ENCODE data around the gene FOXO1.

Gene FOXO1

DNA sequence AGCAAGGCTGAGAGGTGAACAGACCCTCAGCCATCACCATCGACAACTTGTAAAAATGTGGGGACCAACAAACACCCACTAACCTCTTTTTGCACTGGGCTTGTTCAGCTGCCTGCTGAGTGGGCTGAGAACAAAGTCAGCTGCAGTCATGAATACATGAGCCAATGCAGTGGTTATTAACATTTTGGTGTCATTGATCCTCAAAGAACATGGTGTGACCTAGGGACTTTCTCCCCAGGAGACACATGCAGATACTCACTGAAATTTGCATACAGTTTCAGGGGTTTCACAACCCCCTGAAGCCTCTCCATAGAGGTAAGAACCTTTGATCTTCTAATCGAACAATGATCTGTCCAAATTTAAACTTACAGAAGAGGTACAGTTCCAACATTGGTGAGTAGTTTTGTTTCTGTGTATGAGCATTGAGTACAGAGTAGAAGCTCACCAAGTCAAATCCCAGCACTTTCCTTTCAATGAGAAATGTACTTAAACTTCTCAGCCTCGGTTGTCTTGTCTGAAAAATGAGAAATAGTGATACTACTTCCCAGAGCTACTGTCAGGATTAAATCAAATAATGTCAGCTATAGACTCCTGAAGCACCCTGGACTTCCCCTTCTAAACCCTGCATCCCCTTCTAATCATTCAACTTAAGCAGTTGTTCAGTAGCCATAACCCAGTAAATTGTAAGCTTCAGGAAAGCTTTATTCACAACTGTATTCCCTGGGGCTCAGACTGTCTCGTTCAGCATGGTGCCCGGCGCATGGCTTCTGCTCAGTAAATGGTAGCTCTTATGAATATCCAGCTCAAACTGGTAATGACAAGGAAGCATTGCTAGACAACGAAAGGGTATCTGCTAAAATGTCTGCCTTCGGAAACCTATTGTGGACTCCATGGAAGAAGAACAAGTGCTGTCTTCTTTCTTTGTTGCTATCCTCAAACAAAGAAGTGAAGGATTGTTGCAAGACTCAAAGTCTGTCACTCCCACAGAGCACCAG is 148.7 kb downstream of the FOXO1 start:
- Histone ChIP-seq H3K9me3 (ENCODE audit: insufficient read depth, low read length) (no peaks in the 10 kb centered on the region), H3K9ac (ENCODE audit: insufficient read length, low read depth) (no peak overlapping the region), H3K4me1 (ENCODE audit: insufficient read depth, insufficient read length) (no peaks in the 10 kb centered on the region), H3K36me3 (ENCODE audit: insufficient read depth, insufficient read length, low read length) (no peaks in the 10 kb centered on the region), H3K27me3 (ENCODE audit: insufficient read depth, insufficient read length) (no peaks in the 10 kb centered on the region), H3K4me3 (ENCODE audit: insufficient read length, low read depth) (no peak overlapping the region)
- no peak for DNase-seq (ENCODE audit: low read depth, low spot score)
- no peak for TF ChIP-seq SUZ12 (IDR thresholded peaks at IDR 0.05; ENCODE audit: extremely low read depth, insufficient read depth, insufficient read length)
- TF ChIP-seq YY1 (IDR thresholded peaks at IDR 0.05; ENCODE audit: insufficient read depth, insufficient read length), result no peak
- TF ChIP-seq ZNF274 (IDR thresholded peaks at IDR 0.05; ENCODE audit: low read depth, low read length), result no peak

DNA sequence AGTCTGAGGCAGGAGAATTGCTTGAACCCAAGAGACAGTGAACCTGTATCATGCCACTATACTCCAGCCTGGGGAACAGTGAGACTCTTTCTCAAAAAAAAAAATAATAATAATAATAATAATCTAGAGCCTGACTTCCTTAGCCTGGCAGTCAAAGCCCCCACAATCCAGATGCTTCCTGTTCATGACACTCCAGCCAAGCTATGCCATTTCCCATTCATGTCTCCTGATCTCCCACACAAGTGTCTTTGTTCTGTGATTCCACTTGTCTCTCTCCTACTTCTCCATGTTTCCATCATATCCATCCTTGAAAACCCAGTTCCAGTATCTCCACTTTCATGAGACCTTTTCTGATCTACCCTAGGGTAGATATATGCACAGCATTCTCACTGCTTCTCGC is 150.7 kb downstream of the FOXO1 start:
- Histone ChIP-seq H3K9ac (ENCODE audit: insufficient read length, low read depth) (no peak overlapping the region), H3K4me3 (ENCODE audit: insufficient read length, low read depth) (no peak overlapping the region), H3K27me3 (ENCODE audit: insufficient read depth, insufficient read length) (no peaks in the 10 kb centered on the region), H3K4me1 (ENCODE audit: insufficient read depth, insufficient read length) (no peaks in the 10 kb centered on the region), H3K9me3 (ENCODE audit: insufficient read depth, low read length) (no peaks in the 10 kb centered on the region), H3K36me3 (ENCODE audit: insufficient read depth, insufficient read length, low read length) (no peaks in the 10 kb centered on the region)
- TF ChIP-seq SUZ12 (IDR thresholded peaks at IDR 0.05; ENCODE audit: extremely low read depth, insufficient read depth, insufficient read length) (no peak), ZNF274 (IDR thresholded peaks at IDR 0.05; ENCODE audit: low read depth, low read length) (no peak), YY1 (IDR thresholded peaks at IDR 0.05; ENCODE audit: insufficient read depth, insufficient read length) (no peak)
- DNase-seq (ENCODE audit: low read depth, low spot score), result no peak

DNA sequence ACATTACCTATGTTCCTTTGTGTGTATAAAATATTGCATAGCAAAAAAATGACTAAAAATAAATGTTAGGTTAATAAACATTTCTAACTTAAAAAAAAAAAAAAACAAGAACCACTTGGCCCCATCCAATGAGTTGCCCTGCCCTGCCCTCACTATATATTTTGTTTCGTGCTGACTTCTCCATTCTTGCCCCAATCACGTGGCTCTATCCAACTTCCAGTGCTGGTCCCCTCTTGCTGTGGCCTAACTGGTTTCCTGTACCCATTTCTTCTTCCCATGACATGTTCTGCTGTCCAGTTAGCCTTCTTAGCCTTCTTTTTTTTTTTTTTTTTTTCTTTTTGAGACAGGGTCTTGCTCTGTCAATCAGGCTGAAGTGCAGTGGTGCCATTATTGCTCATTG is 151.6 kb downstream of the FOXO1 start:
- Histone ChIP-seq H3K27me3 (ENCODE audit: insufficient read depth, insufficient read length) (no peaks in the 10 kb centered on the region), H3K9ac (ENCODE audit: insufficient read length, low read depth) (no peak overlapping the region), H3K4me3 (ENCODE audit: insufficient read length, low read depth) (no peak overlapping the region), H3K4me1 (ENCODE audit: insufficient read depth, insufficient read length) (no peaks in the 10 kb centered on the region), H3K36me3 (ENCODE audit: insufficient read depth, insufficient read length, low read length) (no peaks in the 10 kb centered on the region), H3K9me3 (ENCODE audit: insufficient read depth, low read length) (no peaks in the 10 kb centered on the region)
- DNase-seq (ENCODE audit: low read depth, low spot score), result no peak
- TF ChIP-seq YY1 (IDR thresholded peaks at IDR 0.05; ENCODE audit: insufficient read depth, insufficient read length), result no peak
- TF ChIP-seq SUZ12 (IDR thresholded peaks at IDR 0.05; ENCODE audit: extremely low read depth, insufficient read depth, insufficient read length), result no peak
- TF ChIP-seq ZNF274 (IDR thresholded peaks at IDR 0.05; ENCODE audit: low read depth, low read length), result no peak

DNA sequence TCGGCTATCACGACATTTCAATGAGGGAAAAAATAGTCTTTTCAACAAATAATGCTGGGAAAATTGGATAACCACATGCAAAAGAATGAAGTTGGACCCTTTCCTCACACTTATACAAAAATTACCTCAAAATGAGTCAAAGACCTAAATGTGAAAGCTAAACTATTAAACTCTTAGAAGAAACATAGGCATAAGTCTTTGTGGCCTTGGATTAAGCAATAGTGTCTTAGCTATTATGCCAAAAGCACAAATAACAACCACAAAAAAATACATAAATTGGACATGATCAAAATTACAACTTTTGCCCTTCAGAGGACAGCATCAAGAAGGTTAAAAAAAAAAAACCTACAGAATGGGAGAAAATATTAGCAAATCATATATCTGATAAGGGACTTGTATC is 156.6 kb downstream of the FOXO1 start:
- H3K4me1 ChIP-seq (ENCODE audit: insufficient read depth, insufficient read length), result no peaks in the 10 kb centered on the region

DNA sequence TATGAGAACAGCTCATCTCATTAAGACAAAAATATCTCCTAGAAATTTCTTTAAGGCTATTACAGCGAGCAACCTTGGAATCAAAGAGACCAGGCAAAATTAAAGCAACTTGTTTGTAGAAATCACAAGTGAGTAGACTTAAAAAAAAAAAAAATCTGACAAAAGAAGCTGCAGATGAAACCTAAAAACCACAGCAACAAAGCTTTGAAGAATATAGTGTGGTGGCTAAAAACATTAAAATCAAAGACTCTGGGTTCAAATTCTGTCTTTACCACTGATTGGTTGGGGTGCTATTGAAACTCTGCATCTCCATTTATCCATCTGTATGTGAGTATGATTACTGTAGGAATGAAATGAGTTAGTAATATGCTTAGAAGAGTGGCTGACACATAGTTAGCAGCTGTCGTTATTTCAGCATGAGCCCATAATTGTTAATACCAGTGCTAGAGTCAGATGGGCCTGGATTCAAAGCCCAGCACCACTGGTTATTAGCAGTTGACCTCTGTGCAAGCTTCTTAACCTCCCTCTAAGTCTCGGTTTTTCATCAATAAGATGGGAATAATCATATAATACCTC is 157.6 kb downstream of the FOXO1 start:
- no peaks in the 10 kb centered on the region for H3K4me1 ChIP-seq (ENCODE audit: insufficient read depth, insufficient read length)
- H3K4me3 ChIP-seq (ENCODE audit: insufficient read length, low read depth), result no peak overlapping the region
- TF ChIP-seq SUZ12 (IDR thresholded peaks at IDR 0.05; ENCODE audit: extremely low read depth, insufficient read depth, insufficient read length) (no peak), YY1 (IDR thresholded peaks at IDR 0.05; ENCODE audit: insufficient read depth, insufficient read length) (no peak), ZNF274 (IDR thresholded peaks at IDR 0.05; ENCODE audit: low read depth, low read length) (no peak)

More for the DNA sequence above, 156.6 kb downstream of the FOXO1 start:
- Histone ChIP-seq H3K36me3 (ENCODE audit: insufficient read depth, insufficient read length, low read length) (no peaks in the 10 kb centered on the region), H3K27me3 (ENCODE audit: insufficient read depth, insufficient read length) (no peaks in the 10 kb centered on the region), H3K9ac (ENCODE audit: insufficient read length, low read depth) (no peak overlapping the region), H3K9me3 (ENCODE audit: insufficient read depth, low read length) (no peaks in the 10 kb centered on the region), H3K4me3 (ENCODE audit: insufficient read length, low read depth) (no peak overlapping the region)
- TF ChIP-seq SUZ12 (IDR thresholded peaks at IDR 0.05; ENCODE audit: extremely low read depth, insufficient read depth, insufficient read length) (no peak), YY1 (IDR thresholded peaks at IDR 0.05; ENCODE audit: insufficient read depth, insufficient read length) (no peak), ZNF274 (IDR thresholded peaks at IDR 0.05; ENCODE audit: low read depth, low read length) (no peak)
- DNase-seq (ENCODE audit: low read depth, low spot score), result no peak

DNA sequence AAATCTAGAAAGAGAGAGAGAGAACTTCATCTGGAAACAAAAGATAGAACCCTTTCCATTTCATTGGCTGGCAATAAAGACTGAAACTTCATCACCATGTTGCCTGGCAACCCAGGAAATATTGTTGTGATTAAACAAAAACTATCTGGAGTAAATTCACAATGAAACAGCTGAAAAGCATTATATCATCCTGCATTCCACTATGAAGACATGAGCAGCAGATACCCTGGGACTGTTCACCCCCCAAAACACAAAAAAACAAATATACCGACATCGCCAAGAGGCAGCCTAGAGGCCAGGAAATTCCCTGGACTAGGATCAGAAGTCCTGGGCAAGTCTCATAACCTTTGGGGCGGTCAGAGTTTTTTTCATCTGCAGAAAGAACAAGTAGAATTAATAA is 158.3 kb downstream of the FOXO1 start:
- DNase-seq (ENCODE audit: low read depth, low spot score), result no peak
- Histone ChIP-seq H3K4me3 (ENCODE audit: insufficient read length, low read depth) (no peak overlapping the region), H3K9ac (ENCODE audit: insufficient read length, low read depth) (no peak overlapping the region), H3K27me3 (ENCODE audit: insufficient read depth, insufficient read length) (no peaks in the 10 kb centered on the region), H3K9me3 (ENCODE audit: insufficient read depth, low read length) (no peaks in the 10 kb centered on the region), H3K4me1 (ENCODE audit: insufficient read depth, insufficient read length) (no peaks in the 10 kb centered on the region), H3K36me3 (ENCODE audit: insufficient read depth, insufficient read length, low read length) (no peaks in the 10 kb centered on the region)
- TF ChIP-seq ZNF274 (IDR thresholded peaks at IDR 0.05; ENCODE audit: low read depth, low read length) (no peak), SUZ12 (IDR thresholded peaks at IDR 0.05; ENCODE audit: extremely low read depth, insufficient read depth, insufficient read length) (no peak), YY1 (IDR thresholded peaks at IDR 0.05; ENCODE audit: insufficient read depth, insufficient read length) (no peak)

More for the DNA sequence above, 157.6 kb downstream of the FOXO1 start:
- no peaks in the 10 kb centered on the region for H3K27me3 ChIP-seq (ENCODE audit: insufficient read depth, insufficient read length)
- no peak overlapping the region for H3K9ac ChIP-seq (ENCODE audit: insufficient read length, low read depth)
- H3K36me3 ChIP-seq (ENCODE audit: insufficient read depth, insufficient read length, low read length), result no peaks in the 10 kb centered on the region
- no peak for DNase-seq (ENCODE audit: low read depth, low spot score)
- no peaks in the 10 kb centered on the region for H3K9me3 ChIP-seq (ENCODE audit: insufficient read depth, low read length)
